Stimulated activated naive CD8-positive, alpha-beta T cell treated with anti-CD3 and anti-CD28 coated beads, Interleukin-15, Interleukin-2, amounts not matched to agents 100 U/mL and 50 U/mL, for 24 hours (primary cell): ENCODE results near the gene NAV1.
"Not testable (repeated sequence)": the region's sequence is repeated elsewhere in the genome, so short reads cannot be mapped to it uniquely, and the experiment has no call there.

ENCODE experiments used
- ATAC-seq: fragments of 150-1000 bp; cut with Tn5 transposase; one replicate; pipeline ENCODE4 v1.10.0; 2021
- DNase-seq: peaks from one replicate; pipeline ENCODE4 v3.0.0; 2021

NAV1 gene

GRCh38 chr1:201528631-201529252 lies 10.2 kb upstream of the NAV1 start:
- no peak for DNase-seq

GRCh38 chr1:201530741-201531531 lies 8.0 kb upstream of the NAV1 start:
- DNase-seq = peak; percentile 72

More at GRCh38 chr1:201528631-201529252, 10.2 kb upstream of the NAV1 start:
- ATAC-seq = no peak

GRCh38 chr1:201531551-201532425 lies 7.1 kb upstream of the NAV1 start:
- ATAC-seq (no peak), DNase-seq (no peak)

More at GRCh38 chr1:201530741-201531531, 8.0 kb upstream of the NAV1 start:
- peak; percentile 80 for ATAC-seq

GRCh38 chr1:201533836-201534235 lies 5.1 kb upstream of the NAV1 start:
- DNase-seq = no peak
- no peak for ATAC-seq

- no peak for DNase-seq
- ATAC-seq = no peak
Measured at GRCh38 chr1:201535046-201535918, 3.6 kb upstream of the NAV1 start.

GRCh38 chr1:201535919-201536245 lies 3.0 kb upstream of the NAV1 start:
- DNase-seq (no peak), ATAC-seq (no peak)

- DNase-seq (no peak), ATAC-seq (no peak)
Measured at GRCh38 chr1:201536558-201536957, 2.4 kb upstream of the NAV1 start.

GRCh38 chr1:201537028-201537427 lies 1.9 kb upstream of the NAV1 start:
- no peak for ATAC-seq
- no peak for DNase-seq

- DNase-seq = no peak
- ATAC-seq = no peak
Measured at GRCh38 chr1:201537467-201537866, 1.5 kb upstream of the NAV1 start.

GRCh38 chr1:201537891-201538611 lies 876 bp upstream of the NAV1 start:
- DNase-seq (no peak), ATAC-seq (no peak)

GRCh38 chr1:201539561-201540431 lies 869 bp downstream of the NAV1 start:
- DNase-seq = no peak
- ATAC-seq = no peak

GRCh38 chr1:201540846-201541735 lies 2.2 kb downstream of the NAV1 start:
- ATAC-seq (no peak), DNase-seq (no peak)

- DNase-seq (no peak), ATAC-seq (no peak)
Measured at GRCh38 chr1:201542309-201543035, 3.5 kb downstream of the NAV1 start.

GRCh38 chr1:201543871-201544642 lies 5.1 kb downstream of the NAV1 start:
- DNase-seq (no peak), ATAC-seq (no peak)

- ATAC-seq (no peak), DNase-seq (no peak)
Measured at GRCh38 chr1:201544710-201545109, 5.8 kb downstream of the NAV1 start.

GRCh38 chr1:201545851-201546492 lies 7.0 kb downstream of the NAV1 start:
- no peak for DNase-seq
- ATAC-seq = peak; percentile 55

GRCh38 chr1:201549522-201549921 lies 10.6 kb downstream of the NAV1 start:
- ATAC-seq, DNase-seq: not testable (repeated sequence)
